ENCODE results near the gene CYSLTR2.
"Not testable (repeated sequence)": the region's sequence is repeated elsewhere in the genome, so short reads cannot be mapped to it uniquely, and the experiment has no call there.

The CYSLTR2 gene

DNA sequence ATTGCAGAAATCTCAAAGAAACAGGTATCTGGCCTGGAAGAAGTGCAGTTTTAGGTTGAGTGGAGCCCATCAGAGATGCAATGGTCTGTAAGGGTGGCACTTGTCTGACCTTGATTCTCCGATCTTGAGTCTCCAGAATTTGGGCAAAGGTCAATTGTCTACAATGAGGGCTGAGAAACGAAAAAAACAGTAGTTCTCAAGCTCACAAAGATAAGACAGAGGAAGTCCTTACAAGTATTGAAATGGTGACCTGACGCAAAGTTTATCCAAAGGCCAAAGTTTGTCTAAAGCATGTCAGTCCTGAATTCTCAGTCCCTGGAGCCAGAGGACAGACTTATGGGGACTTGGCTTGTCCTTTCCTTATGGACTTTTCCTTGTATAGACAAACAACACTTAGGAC, 40.3 kb downstream of the CYSLTR2 start:
- DNase-seq (ENCODE audit: low read depth, low spot score): no peak

GRCh38 chr13:48695776-48696175, 42.0 kb downstream of the CYSLTR2 start:
- no peak for DNase-seq (ENCODE audit: low read depth, low spot score)

DNA sequence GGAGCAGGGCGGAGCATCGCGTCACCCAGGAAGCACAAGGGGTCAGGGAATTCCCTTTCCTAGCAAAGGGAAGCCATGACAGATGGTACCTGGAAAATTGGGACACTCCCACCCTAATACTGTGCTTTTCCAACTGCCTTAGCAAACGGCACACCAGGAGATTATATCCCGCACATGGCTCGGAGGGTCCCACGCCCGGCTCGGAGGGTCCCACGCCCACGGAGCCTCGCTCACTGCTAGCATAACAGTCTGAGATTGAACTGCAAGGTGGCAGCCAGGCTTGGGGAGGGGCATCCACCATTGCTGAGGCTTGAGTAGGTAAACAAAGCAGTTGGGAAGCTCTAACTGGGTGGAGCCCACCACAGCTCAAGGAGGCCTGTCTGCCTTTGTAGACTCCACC, 42.9 kb downstream of the CYSLTR2 start:
- DNase-seq (ENCODE audit: low read depth, low spot score): not testable (repeated sequence)

GRCh38 chr13:48707405-48707804, 53.7 kb downstream of the CYSLTR2 start:
- no peak for DNase-seq (ENCODE audit: low read depth, low spot score)

DNA sequence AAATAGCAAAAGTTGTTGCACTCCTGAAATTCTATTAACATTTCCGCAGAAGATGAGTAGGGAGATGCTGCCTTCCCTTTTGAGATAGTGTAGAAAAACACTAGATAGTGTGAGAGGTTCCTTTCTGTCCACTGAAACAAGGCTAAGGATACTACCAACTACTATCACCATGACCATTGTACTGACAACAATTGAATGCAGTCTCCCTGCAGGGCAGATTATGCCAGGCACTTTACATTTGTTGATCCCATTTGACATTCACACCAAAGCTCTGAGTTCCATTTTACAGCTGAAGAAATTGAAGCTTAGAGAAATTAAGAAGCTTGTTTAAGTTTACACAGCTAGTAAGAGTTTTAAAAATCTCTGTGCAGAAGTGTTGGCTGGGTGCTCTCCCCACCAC, 55.0 kb downstream of the CYSLTR2 start:
- no peak for DNase-seq (ENCODE audit: low read depth, low spot score)

GRCh38 chr13:48709213-48709612, 55.5 kb downstream of the CYSLTR2 start:
- no peak for DNase-seq (ENCODE audit: low read depth, low spot score)

DNA sequence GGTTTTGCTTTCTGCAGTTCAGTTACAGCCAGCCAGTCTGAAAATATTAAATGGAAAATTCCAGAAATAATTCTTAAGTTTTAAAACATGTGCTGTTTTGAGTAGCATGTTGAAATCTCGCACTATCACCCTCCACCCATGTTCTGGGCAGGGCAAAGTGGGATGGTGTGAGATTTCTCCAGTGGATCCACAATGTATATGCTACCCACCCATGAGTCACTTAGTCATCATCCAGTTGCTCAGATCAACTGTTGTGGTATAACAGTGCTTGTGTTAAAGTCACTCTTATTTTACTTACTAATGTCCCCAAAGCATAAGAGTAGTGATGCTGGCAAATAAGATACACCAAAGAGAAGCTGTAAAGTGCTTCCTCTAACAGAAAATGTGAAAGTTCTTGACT, 56.4 kb downstream of the CYSLTR2 start:
- no peak for DNase-seq (ENCODE audit: low read depth, low spot score)

DNA sequence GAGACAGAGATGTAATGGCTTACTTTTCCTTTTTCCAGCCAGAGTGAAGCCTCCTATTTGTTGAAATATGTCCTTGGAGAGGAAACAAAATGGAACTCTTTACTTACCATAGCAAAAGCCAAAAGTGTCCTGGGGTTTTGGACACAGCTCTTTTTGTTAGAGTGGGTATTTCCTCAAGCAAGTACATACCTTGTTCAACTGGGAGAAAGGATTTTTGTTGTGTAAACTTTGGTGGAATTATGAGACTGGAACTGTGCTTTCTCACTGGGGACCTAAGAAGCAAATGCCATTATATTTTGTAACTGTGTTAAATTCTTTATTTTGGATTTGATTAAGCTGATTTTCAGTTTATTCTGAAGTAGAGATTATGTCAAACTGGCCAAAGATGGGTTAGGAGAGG, 58.4 kb downstream of the CYSLTR2 start:
- DNase-seq (ENCODE audit: low read depth, low spot score): no peak

DNA sequence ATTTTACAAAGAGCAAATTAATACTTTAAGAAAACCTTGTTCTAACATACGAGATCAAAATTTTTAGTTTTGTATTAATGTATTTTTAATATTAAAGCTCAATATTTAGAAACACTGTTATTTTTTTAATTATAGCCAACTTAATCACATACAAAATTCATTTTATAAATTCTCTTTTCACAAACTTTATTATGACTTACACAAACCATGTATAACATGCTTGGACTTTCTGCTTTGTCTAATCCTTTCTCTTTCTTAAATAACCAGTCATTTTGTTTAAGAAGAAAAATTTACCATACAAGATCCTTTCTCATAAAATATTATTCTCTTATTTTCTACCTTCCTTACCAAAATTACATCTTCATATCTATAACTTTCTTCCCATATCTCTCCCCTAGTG, 62.2 kb downstream of the CYSLTR2 start:
- no peak for DNase-seq (ENCODE audit: low read depth, low spot score)

DNA sequence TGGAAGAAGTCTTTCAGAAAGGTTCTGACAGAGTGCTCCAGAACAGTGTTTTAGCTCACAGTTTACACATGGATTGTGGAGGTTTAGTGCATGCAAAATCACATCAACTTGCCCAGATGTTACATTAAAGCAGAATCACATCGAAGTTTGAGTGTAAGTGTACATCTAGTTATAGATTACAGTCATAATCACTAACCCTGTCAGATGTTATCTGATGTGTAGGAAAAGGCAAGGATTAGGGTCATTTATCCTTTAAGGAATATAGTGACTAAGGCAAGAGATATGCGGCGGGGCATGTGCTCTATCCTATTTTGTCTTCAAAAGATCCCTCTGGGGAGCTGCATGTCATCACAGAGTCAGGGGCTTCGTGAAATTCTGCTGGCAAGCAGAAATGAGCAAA, 66.9 kb downstream of the CYSLTR2 start:
- DNase-seq (ENCODE audit: low read depth, low spot score): no peak

GRCh38 chr13:48723168-48723567, 69.4 kb downstream of the CYSLTR2 start:
- DNase-seq (ENCODE audit: low read depth, low spot score): no peak

- DNase-seq (ENCODE audit: low read depth, low spot score): no peak
Measured at GRCh38 chr13:48725271-48725670, 71.5 kb downstream of the CYSLTR2 start.

- DNase-seq (ENCODE audit: low read depth, low spot score): no peak
Measured at GRCh38 chr13:48726711-48727110, 73.0 kb downstream of the CYSLTR2 start.

DNA sequence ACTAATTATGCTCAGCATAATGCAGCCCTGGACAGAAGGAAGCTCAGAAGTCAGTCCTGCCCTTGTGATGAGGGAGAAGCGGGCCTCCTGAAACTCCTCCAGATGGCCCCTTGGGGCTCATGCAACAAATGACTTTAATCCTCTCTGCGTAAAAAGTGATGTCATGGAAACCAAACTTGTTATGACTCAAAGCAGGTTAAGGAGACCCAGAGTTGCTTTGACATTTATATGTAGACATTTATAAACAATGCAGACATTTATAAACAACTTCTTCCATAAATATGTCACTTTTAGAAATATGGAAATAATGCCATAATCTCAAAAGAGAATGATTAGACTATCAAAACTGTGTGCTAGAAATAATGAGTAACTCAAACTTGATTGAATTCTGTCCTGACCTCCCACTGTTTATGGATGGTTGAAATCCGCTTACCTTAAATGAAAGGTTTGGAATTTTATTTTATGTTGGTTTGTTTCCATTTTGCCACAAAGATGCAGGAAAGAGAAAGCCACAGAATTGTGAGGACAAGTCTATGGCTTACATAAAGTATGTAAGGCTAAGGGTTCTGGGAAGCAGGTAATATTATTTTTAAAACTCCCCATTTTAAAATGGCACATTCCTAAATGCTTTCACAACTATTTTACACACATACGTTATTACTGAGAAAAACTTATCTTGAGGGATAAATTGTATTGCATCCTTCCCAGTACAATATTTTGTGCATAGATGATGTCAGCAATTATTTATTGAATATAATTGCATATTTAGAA, 73.7 kb downstream of the CYSLTR2 start:
- no peak for DNase-seq (ENCODE audit: low read depth, low spot score)

DNA sequence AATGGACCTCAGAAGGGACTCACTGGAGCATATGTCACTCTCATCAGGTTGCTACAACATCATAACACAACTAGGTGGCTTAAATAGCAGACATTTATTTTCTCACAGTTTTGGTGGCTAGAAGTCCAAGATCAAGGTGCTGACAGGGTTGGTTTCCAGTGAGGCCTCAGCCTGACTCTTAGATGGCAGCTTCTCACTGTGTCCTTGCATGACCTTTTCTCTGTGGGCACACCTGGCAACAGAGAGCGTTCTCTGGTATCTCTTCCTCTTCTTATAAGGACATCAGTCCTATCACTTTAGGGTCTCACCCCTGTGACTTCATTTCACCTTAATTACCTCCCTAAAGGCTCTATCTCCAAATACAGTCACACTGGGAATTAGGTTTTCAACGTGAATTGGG, 74.5 kb downstream of the CYSLTR2 start:
- no peak for DNase-seq (ENCODE audit: low read depth, low spot score)

DNA sequence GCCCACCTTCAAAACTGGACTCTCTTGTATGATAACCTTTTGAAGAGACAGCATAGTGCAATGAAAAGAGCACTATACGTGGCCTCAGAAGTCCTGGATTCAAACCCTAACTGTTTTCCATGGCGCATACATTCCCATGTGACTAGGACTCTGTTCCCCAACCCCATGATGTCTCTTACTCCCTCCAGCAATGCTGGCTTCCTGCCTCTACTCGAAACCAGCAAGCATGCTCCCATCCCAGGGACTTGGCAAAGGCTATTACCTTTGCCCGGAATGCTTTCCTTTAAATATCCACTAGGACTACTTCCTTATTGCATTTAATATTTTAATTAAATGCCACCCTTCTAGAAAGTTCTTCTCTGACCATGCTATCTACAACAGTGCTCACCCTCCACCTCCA, 75.1 kb downstream of the CYSLTR2 start:
- DNase-seq (ENCODE audit: low read depth, low spot score): no peak

DNA sequence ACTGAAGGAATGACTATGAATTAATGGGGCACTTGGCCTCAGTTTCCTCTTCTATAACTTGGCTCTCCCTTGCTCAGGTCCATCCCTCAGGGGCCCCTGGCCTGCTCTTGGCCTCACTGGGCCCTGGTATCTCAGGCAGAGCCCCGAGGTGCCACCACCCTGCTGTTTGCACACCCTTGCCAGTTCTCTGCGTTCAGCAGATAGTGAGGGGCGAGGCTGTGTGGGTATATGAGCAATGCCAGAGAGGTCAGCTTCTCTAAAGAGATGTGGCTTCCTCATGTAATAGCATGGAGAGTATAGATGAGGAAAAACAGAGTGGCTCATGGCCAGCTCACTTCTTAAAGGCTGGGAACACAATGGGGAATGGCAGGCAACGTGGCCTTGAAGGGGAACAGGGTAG, 76.1 kb downstream of the CYSLTR2 start:
- no peak for DNase-seq (ENCODE audit: low read depth, low spot score)

DNA sequence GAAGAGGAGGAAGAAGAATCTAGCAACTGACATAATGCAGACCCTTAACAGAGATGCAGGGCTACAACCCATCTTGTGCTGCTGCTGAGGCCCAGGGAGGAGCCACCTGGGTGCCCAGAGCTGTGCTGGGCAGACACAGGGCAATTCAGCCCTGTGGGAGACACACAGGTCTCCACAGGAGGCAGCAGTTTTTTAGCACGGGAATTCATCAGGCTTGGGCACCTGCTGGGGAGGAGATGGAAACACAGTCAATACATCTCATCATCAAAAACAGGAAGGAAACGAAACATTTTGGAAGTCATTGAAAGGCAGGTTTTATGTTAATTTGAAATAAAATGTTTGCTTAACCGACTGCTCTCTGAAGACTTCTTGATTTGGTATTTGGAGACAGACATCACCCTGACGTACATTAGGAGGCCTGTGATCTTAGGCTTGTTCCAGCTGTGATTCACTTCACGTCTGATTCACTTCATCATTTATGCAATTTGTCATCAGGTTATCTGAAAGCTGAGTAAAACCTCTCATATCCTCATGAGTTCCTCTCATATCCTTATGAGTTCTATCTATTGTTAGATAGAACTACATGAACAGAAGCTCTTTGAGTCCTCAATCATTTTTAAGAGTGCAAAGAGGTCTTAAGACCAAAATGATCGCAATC, 77.4 kb downstream of the CYSLTR2 start:
- no peak for DNase-seq (ENCODE audit: low read depth, low spot score)

GRCh38 chr13:48731957-48732569, 78.3 kb downstream of the CYSLTR2 start:
- DNase-seq (ENCODE audit: low read depth, low spot score): no peak

DNA sequence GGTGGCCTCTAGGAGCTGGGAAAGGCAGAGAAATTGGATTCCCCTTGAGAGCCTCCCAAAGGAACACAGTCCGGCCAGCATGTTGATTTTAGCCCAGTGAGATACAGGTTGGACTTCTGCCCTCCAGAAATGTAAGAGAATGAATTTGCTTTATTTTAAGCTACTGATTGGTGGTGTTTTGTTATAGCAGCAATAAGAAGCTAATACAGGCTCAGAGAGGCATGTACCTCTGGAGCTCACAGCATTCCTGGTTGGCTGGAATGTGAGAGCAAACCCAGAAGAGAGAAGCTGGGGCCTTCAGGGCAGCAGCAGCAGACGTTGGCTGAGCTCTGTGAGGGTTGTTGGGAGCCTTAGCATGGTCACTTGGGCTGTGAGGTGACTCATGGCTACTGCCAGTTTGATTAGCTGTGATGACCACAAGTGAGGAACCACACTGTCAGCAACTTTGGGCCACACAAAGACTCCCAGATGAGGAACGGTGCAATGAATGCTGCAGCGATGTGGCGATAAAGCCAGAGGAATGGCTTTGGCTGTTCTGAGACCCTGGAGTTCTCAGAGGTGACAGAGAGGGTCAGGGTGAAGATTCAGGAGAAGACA, 80.1 kb downstream of the CYSLTR2 start:
- DNase-seq (ENCODE audit: low read depth, low spot score): no peak

- DNase-seq (ENCODE audit: low read depth, low spot score): no peak
Measured at GRCh38 chr13:48735571-48735970, 81.8 kb downstream of the CYSLTR2 start.

- no peak for DNase-seq (ENCODE audit: low read depth, low spot score)
Measured at GRCh38 chr13:48737689-48738088, 84.0 kb downstream of the CYSLTR2 start.

- DNase-seq (ENCODE audit: low read depth, low spot score): no peak
Measured at GRCh38 chr13:48738311-48738710, 84.6 kb downstream of the CYSLTR2 start.

All from smooth muscle cell of the brain vasculature (primary cell).